Measurements from ENCODE around the gene CALN1. TPM values are rescaled to one million over a fixed set of nuclear protein-coding genes. Genes with fewer than 3 reads are reported as not detected.
"Not testable (repeated sequence)": the region's sequence is repeated elsewhere in the genome, so short reads cannot be mapped to it uniquely, and the experiment has no call there.

CALN1 gene
- total RNA-seq, 1 donor: not detected

- TF ChIP-seq, protein P1, sequence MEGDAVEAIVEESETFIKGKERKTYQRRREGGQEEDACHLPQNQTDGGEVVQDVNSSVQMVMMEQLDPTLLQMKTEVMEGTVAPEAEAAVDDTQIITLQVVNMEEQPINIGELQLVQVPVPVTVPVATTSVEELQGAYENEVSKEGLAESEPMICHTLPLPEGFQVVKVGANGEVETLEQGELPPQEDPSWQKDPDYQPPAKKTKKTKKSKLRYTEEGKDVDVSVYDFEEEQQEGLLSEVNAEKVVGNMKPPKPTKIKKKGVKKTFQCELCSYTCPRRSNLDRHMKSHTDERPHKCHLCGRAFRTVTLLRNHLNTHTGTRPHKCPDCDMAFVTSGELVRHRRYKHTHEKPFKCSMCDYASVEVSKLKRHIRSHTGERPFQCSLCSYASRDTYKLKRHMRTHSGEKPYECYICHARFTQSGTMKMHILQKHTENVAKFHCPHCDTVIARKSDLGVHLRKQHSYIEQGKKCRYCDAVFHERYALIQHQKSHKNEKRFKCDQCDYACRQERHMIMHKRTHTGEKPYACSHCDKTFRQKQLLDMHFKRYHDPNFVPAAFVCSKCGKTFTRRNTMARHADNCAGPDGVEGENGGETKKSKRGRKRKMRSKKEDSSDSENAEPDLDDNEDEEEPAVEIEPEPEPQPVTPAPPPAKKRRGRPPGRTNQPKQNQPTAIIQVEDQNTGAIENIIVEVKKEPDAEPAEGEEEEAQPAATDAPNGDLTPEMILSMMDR (IDR thresholded peaks at IDR 0.05; ENCODE audit: insufficient read depth, low read length): no peak
- no peak for DNase-seq (ENCODE audit: low read depth)
- no peak overlapping the region for H3K4me3 ChIP-seq (ENCODE audit: low read depth, low read length)
Measured at GRCh38 chr7:71935674-71936073, 476.5 kb downstream of the CALN1 start.

DNA sequence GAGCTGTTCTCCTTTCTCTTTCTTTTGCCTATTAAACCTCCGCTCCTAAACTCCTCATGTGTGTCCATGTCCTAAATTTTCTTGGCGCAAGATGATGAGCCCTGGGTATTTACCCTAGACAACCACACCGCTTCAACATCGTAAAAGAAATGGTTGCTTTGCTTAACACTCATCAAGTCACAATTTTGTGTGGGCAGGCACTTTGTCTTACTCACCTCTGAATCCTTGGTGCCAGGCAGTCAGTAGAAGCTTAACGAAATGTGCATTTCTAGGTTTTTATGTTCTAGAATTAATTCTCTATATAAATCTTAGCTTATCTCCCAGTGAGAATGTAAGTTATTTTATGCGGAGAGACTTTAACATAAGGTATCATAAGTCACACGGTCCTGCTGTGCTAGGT is 478.7 kb downstream of the CALN1 start:
- H3K4me3 ChIP-seq (ENCODE audit: low read depth, low read length): no peak overlapping the region
- TF ChIP-seq, protein P1 (IDR thresholded peaks at IDR 0.05; ENCODE audit: insufficient read depth, low read length): no peak
- DNase-seq (ENCODE audit: low read depth): no peak

GRCh38 chr7:71925663-71926062 is 486.5 kb downstream of the CALN1 start:
- DNase-seq (ENCODE audit: low read depth): no peak
- no peak overlapping the region for H3K4me3 ChIP-seq (ENCODE audit: low read depth, low read length)
- TF ChIP-seq, protein P1 (IDR thresholded peaks at IDR 0.05; ENCODE audit: insufficient read depth, low read length): no peak

GRCh38 chr7:71914204-71914603 is 497.9 kb downstream of the CALN1 start:
- DNase-seq (ENCODE audit: low read depth); H3K4me3 ChIP-seq (ENCODE audit: low read depth, low read length): not testable (repeated sequence)

- TF ChIP-seq, protein P1 (IDR thresholded peaks at IDR 0.05; ENCODE audit: insufficient read depth, low read length): no peak
- DNase-seq (ENCODE audit: low read depth): no peak
Measured at GRCh38 chr7:71912476-71912875, 499.7 kb downstream of the CALN1 start.

GRCh38 chr7:71911051-71911450 is 501.1 kb downstream of the CALN1 start:
- DNase-seq (ENCODE audit: low read depth): no peak

More at GRCh38 chr7:71912476-71912875, 499.7 kb downstream of the CALN1 start:
- no peak overlapping the region for H3K4me3 ChIP-seq (ENCODE audit: low read depth, low read length)

GRCh38 chr7:71905821-71906220 is 506.3 kb downstream of the CALN1 start:
- H3K4me3 ChIP-seq (ENCODE audit: low read depth, low read length): no peak overlapping the region
- TF ChIP-seq, protein P1 (IDR thresholded peaks at IDR 0.05; ENCODE audit: insufficient read depth, low read length): no peak
- DNase-seq (ENCODE audit: low read depth): no peak

More at GRCh38 chr7:71911051-71911450, 501.1 kb downstream of the CALN1 start:
- no peak overlapping the region for H3K4me3 ChIP-seq (ENCODE audit: low read depth, low read length)
- TF ChIP-seq, protein P1 (IDR thresholded peaks at IDR 0.05; ENCODE audit: insufficient read depth, low read length): no peak

Data from fibroblast of the aortic adventitia (primary cell).